Measurements from ENCODE around the gene SMYD4. TPM values are rescaled to one million over a fixed set of nuclear protein-coding genes. Genes with fewer than 3 reads are reported as not detected.

SMYD4 gene
- total and polyA plus RNA-seq, 9 of the 15 experiments (the other 6 are each of a cell fraction or from before 2014, with no cell fraction given): 1.3 to 10.2 (median 6.7) TPM

GRCh38 chr17:1793447-1793806, 36.3 kb downstream of the SMYD4 start:
- POLR2A ChIA-PET: interaction anchor here (0.6 to 1.5 kb wide), 6 partner anchors 10 to 237 kb away, joined by 3 to 5 read pairs (median 4); partner anchors contain the start of gene DPH1
- CTCF ChIA-PET (ENCODE audit: low intra/inter-chr PET ratio): no interaction called here
- Histone ChIP-seq H3K79me2 (ENCODE audit: control insufficient read depth, insufficient read depth, low read length) (no peaks in the 10 kb centered on the region; the same call in 2 of the 3 replicates), H2AFZ (ENCODE audit: low read depth, low read length) (no peak overlapping the region), H3K9me3 (replicated peaks; ENCODE audit: control insufficient read depth, insufficient read depth, low read depth, low read length) (no peaks in the 10 kb centered on the region), H3K4me2 (ENCODE audit: insufficient read depth, low read length) (peak overlapping the region; percentile 14; the same call in 1 of the 2 replicates), H4K20me1 (replicated peaks; ENCODE audit: control insufficient read depth, insufficient read depth, low read length) (no peaks in the 10 kb centered on the region), H3K27me3 (ENCODE audit: control insufficient read depth in 2 of 2, insufficient read depth in 2 of 2, low read length in 2 of 2) (no peaks in the 10 kb centered on the region), H3K4me3 (no peak overlapping the region), H3K9ac (ENCODE audit: insufficient read depth in 1 of 2, low read depth in 2 of 2, low read length in 2 of 2) (no peak overlapping the region), H3K9me1 (ENCODE audit: control insufficient read depth, insufficient read depth, low read length) (no peaks in the 10 kb centered on the region), H3K36me3 (ENCODE audit: control insufficient read depth, insufficient read depth, low read length) (0 out of 3 replicates have a peak, but pooled peaks cover 6% of the 10 kb centered on the region), H3K27ac (ENCODE audit: extremely low read depth, low read depth, low read length) (peak overlapping the region; percentile 45; the same call in 2 of the 3 replicates), H3K4me1 (replicated peaks in 1 of 2; ENCODE audit: control insufficient read depth in 2 of 2, insufficient read depth in 2 of 2, low read length in 2 of 2) (peaks cover 25 to 31% of the 10 kb centered on the region in 2 experiments; a peak in 4 of 5 replicates)
- DNase-seq (ENCODE audit: extremely low read depth in 1 of 4, low spot score in 3 of 4): peak in 2 of 4 experiments; percentile 47 to 75
- peak; percentile 85 for FAIRE-seq
- WGBS (ENCODE audit: insufficient coverage, low coverage, missing lambda C conversion rate): 0% methylated on average over 1 of the region's 1 CpG
- peak; percentile 88 for ATAC-seq
- intact Hi-C loops (cut with micrococcal nuclease) (no loop called here), in situ Hi-C loops (cut with MboI) (no loop called here)
- no TSS peak for BruUV-seq (replicated peaks)
- TF ChIP-seq GATAD2B (IDR thresholded peaks at IDR 0.05; ENCODE audit: borderline replicate concordance) (no peak), EP300 (IDR thresholded peaks at IDR 0.05; ENCODE audit: low read length) (peak; percentile 40; the same call in 1 of the 2 replicates), NFXL1 (CRISPR knock-in tag; IDR thresholded peaks at IDR 0.05) (no peak), FOSL1 (tag; conservative IDR thresholded peaks at IDR 0.05) (peak; percentile 33), ZNF224 (CRISPR knock-in tag; IDR thresholded peaks at IDR 0.05) (no peak), E2F6 (IDR thresholded peaks at IDR 0.05; ENCODE audit: borderline replicate concordance in 1 of 2, extremely low read depth in 1 of 2, insufficient read depth in 1 of 2, insufficient read length in 1 of 2, low read depth in 1 of 2, low read length in 1 of 2, poor library complexity in 1 of 2, severe bottlenecking in 1 of 2) (no peak), SMARCE1 (IDR thresholded peaks at IDR 0.05) (0 out of 2 replicates have a peak, but pooled peaks have one; percentile 12), CBX3 (IDR thresholded peaks at IDR 0.05; ENCODE audit: borderline replicate concordance in 1 of 2, low read length in 2 of 2) (no peak), SMAD4 (CRISPR knock-in tag; conservative IDR thresholded peaks at IDR 0.05) (peak; percentile 77), GTF3C2 (IDR thresholded peaks at IDR 0.05; ENCODE audit: borderline replicate concordance, extremely low read depth, insufficient read length) (no peak), ZBTB17 (CRISPR knock-in tag; IDR thresholded peaks at IDR 0.05) (no peak), ZNF384 (IDR thresholded peaks at IDR 0.05; ENCODE audit: low read depth, low read length) (peak; percentile 75; the same call in 1 of the 2 replicates), NFIC (IDR thresholded peaks at IDR 0.05) (0 out of 2 replicates have a peak, but pooled peaks have one; percentile 10), ZKSCAN1 (IDR thresholded peaks at IDR 0.05; ENCODE audit: low read depth, low read length) (no peak), LEF1 (IDR thresholded peaks at IDR 0.05) (peak; percentile 42; the same call in 1 of the 2 replicates), HMGXB4 (CRISPR knock-in tag; IDR thresholded peaks at IDR 0.05) (no peak), MEF2D (tag; conservative IDR thresholded peaks at IDR 0.05; ENCODE audit: low read depth) (peak; percentile 37; the same call in 1 of the 2 replicates), CBFA2T2 (conservative IDR thresholded peaks at IDR 0.05) (peak; percentile 76)

Data from K562 (cell line).